WTC11 (cell line): ENCODE results near the gene PNMA8A. TPM values are rescaled to one million over a fixed set of nuclear protein-coding genes. Genes with fewer than 3 reads are reported as not detected.

ENCODE experiments used
- ATAC-seq: fragments of 200-7000 bp; cut with Tn5 transposase; 2 replicates; pipeline ENCODE4 v1.10.0; 2021; ENCODE audit warnings: mild to moderate bottlenecking, moderate library complexity
- CTCF ChIA-PET: fragments of 300-600 bp; sonication (Branson Sonifier 250); formaldehyde crosslinking; loops from one replicate; lab custom pipeline; 2021; ENCODE audit warnings: antibody characterized with exemption; lab: Charles Lee
- POLR2A ChIA-PET: fragments of 350-600 bp; sonication (Branson Sonifier 250); formaldehyde crosslinking; loops from one replicate; lab custom pipeline; 2021; ENCODE audit warnings: antibody characterized with exemption; lab: Charles Lee
- DNase-seq: peaks from one replicate; pipeline ENCODE4 v3.0.0; 2021; ENCODE audit warnings: low spot score
- H3K27ac Mint-ChIP-seq: 2 replicates; pipeline ENCODE4 v1.8.0; 2021; ENCODE audit warnings: mixed read lengths
- H3K27me3 Mint-ChIP-seq: 2 replicates; pipeline ENCODE4 v1.8.0; 2021; ENCODE audit warnings: low read depth, mild to moderate bottlenecking, moderate library complexity, mixed read lengths
- H3K36me3 Mint-ChIP-seq: 2 replicates; pipeline ENCODE4 v1.8.0; 2021; ENCODE audit warnings: mixed read lengths
- H3K4me1 Mint-ChIP-seq: 2 replicates; pipeline ENCODE4 v1.8.0; 2022; ENCODE audit warnings: mixed read lengths
- H3K4me3 Mint-ChIP-seq: 2 replicates; pipeline ENCODE4 v1.8.0; 2021; ENCODE audit warnings: mild to moderate bottlenecking, moderate library complexity, mixed read lengths
- H3K9me3 Mint-ChIP-seq: 2 replicates; pipeline ENCODE4 v1.8.0; 2021; ENCODE audit warnings: mixed read lengths
- AFF4 ChIP-seq: sonication (generic); formaldehyde crosslinking; IDR thresholded peaks from 2 replicates; pipeline ENCODE4 v1.8.1; 2023; ENCODE audit warnings: mild to moderate bottlenecking, missing genetic modification reagents, borderline replicate concordance
- ATF1 ChIP-seq: sonication (generic); formaldehyde crosslinking; IDR thresholded peaks from 2 replicates; pipeline ENCODE4 v1.8.1; 2023; ENCODE audit warnings: mild to moderate bottlenecking, moderate library complexity, missing genetic modification reagents
- CREB1 ChIP-seq: sonication (generic); formaldehyde crosslinking; IDR thresholded peaks from 2 replicates; pipeline ENCODE4 v1.8.0; 2023; ENCODE audit warnings: mild to moderate bottlenecking, missing genetic modification reagents
- CTCF ChIP-seq: fragments of 200-600 bp; IDR thresholded peaks from 2 replicates; pipeline ENCODE4 v1.8.0; 2022; ENCODE audit warnings: antibody characterized with exemption
- ELF4 ChIP-seq: sonication (generic); formaldehyde crosslinking; IDR thresholded peaks from 2 replicates; pipeline ENCODE4 v1.8.1; 2022; ENCODE audit warnings: low read depth, mild to moderate bottlenecking, moderate library complexity, missing genetic modification reagents
- GRHL2 ChIP-seq: fragments of 250-450 bp; sonication (Bioruptor Pico); IDR thresholded peaks from 2 replicates; pipeline ENCODE4 v1.8.0; 2022; ENCODE audit warnings: mild to moderate bottlenecking, moderate library complexity; ENCODE audit not compliant: insufficient replicate concordance, severe bottlenecking
- GTF2I ChIP-seq: fragments of 250-450 bp; sonication (Bioruptor Pico); conservative IDR thresholded peaks from 2 replicates; pipeline ENCODE4 v1.4.0; 2021; ENCODE audit warnings: mild to moderate bottlenecking
- HMGXB4 ChIP-seq: sonication (generic); formaldehyde crosslinking; IDR thresholded peaks from 2 replicates; pipeline ENCODE4 v1.8.1; 2023; ENCODE audit warnings: mild to moderate bottlenecking, moderate library complexity, missing genetic modification reagents
- MAX ChIP-seq: sonication (generic); formaldehyde crosslinking; IDR thresholded peaks from 2 replicates; pipeline ENCODE4 v1.8.0; 2022; ENCODE audit warnings: mild to moderate bottlenecking, missing genetic modification reagents
- RELA ChIP-seq: sonication (generic); formaldehyde crosslinking; IDR thresholded peaks from 2 replicates; pipeline ENCODE4 v1.8.1; 2022; ENCODE audit warnings: missing genetic modification reagents, mild to moderate bottlenecking, borderline replicate concordance
- SMAD3 ChIP-seq: sonication (generic); formaldehyde crosslinking; IDR thresholded peaks from 2 replicates; pipeline ENCODE4 v1.8.0; 2022; ENCODE audit warnings: missing genetic modification reagents, mild to moderate bottlenecking, borderline replicate concordance
- TEAD4 ChIP-seq: sonication (generic); formaldehyde crosslinking; IDR thresholded peaks from 2 replicates; pipeline ENCODE4 v1.8.0; 2022; ENCODE audit warnings: mild to moderate bottlenecking, missing genetic modification reagents
- ZBTB43 ChIP-seq: sonication (generic); formaldehyde crosslinking; IDR thresholded peaks from 2 replicates; pipeline ENCODE4 v1.8.1; 2023; ENCODE audit warnings: mild to moderate bottlenecking, missing genetic modification reagents
- ZNF219 ChIP-seq: sonication (generic); formaldehyde crosslinking; IDR thresholded peaks from 2 replicates; pipeline ENCODE4 v1.8.0; 2023; ENCODE audit warnings: missing genetic modification reagents, mild to moderate bottlenecking, borderline replicate concordance
- ZNF232 ChIP-seq: sonication (generic); formaldehyde crosslinking; IDR thresholded peaks from 2 replicates; pipeline ENCODE4 v1.8.0; 2022; ENCODE audit warnings: mild to moderate bottlenecking, missing genetic modification reagents
- ZNF281 ChIP-seq: sonication (generic); formaldehyde crosslinking; IDR thresholded peaks from 2 replicates; pipeline ENCODE4 v1.8.0; 2023; ENCODE audit warnings: mild to moderate bottlenecking, missing genetic modification reagents
- total RNA-seq: library from RNA; stranded (reverse); gene quantifications from 3 replicates; pipeline ENCODE4 v1.2.3, GENCODE V29; 2021

Gene PNMA8A
- total RNA-seq, 1 experiment from 2014 or later: 25.4 TPM

- TF ChIP-seq ATF1 (CRISPR knock-in tag) (no peak), TEAD4 (CRISPR knock-in tag) (no peak), ZBTB43 (CRISPR knock-in tag) (no peak), ZNF281 (CRISPR knock-in tag) (no peak), CREB1 (CRISPR knock-in tag) (no peak), ELF4 (CRISPR knock-in tag) (no peak), RELA (CRISPR knock-in tag) (no peak), ZNF232 (no peak), AFF4 (no peak), MAX (no peak)
Measured at GRCh38 chr19:46515879-46516350, 44.6 kb upstream of the PNMA8A start (continued).

GRCh38 chr19:46515290-46515609, 43.9 kb upstream of the PNMA8A start:
- Mint-ChIP-seq H3K9me3 (peaks cover 10% of the 10 kb centered on the region), H3K27me3 (no peaks in the 10 kb centered on the region), H3K4me1 (0 out of 2 replicates have a peak, but pooled peaks cover 2% of the 10 kb centered on the region), H3K27ac (no peak overlapping the region), H3K36me3 (no peaks in the 10 kb centered on the region), H3K4me3 (no peak overlapping the region)
- no peak for DNase-seq
- ChIA-PET CTCF (interaction anchor here (0.6 to 2.6 kb wide), 23 partner anchors 9 to 218 kb away, joined by 3 to 36 read pairs (median 6); partner anchors contain the start of genes HIF3A and PNMA8B), POLR2A (interaction anchor here (1.0 kb wide), 1 partner anchor 102 kb away, joined by 4 read pairs; the partner anchor contains the start of gene CCDC8)
- no peak for ATAC-seq
- TF ChIP-seq CTCF: no peak
- TF ChIP-seq HMGXB4: no peak
- TF ChIP-seq GTF2I (CRISPR knock-in tag): peak; percentile 63; the same call in 1 of the 2 replicates
- no peak for TF ChIP-seq ZNF219 (CRISPR knock-in tag)
- no peak for TF ChIP-seq GRHL2
- TF ChIP-seq SMAD3: no peak
